ENCODE results near the gene COL4A2. TPM values are rescaled to one million over a fixed set of nuclear protein-coding genes. Genes with fewer than 3 reads are reported as not detected.

COL4A2 gene
- polyA plus RNA-seq, 1 experiment = 208 TPM

- DNase-seq (ENCODE audit: low read depth, low spot score) = no peak
- Histone ChIP-seq H3K27ac (ENCODE audit: low read depth, low read length) (no peak overlapping the region), H3K9me3 (ENCODE audit: control insufficient read depth, insufficient read depth, low read length) (no peaks in the 10 kb centered on the region), H3K4me3 (ENCODE audit: low read depth, low read length) (no peak overlapping the region), H3K27me3 (ENCODE audit: control insufficient read depth, insufficient read depth, low read length) (no peaks in the 10 kb centered on the region)
- ChIA-PET POLR2A (interaction anchor here (0.9 to 1.8 kb wide), 2 partner anchors 18 to 36 kb away, joined by 4 to 10 read pairs; no protein-coding TSS in a partner anchor), CTCF (interaction anchor here (1.2 to 1.3 kb wide), 2 partner anchors 19 to 36 kb away, joined by 3 read pairs; no protein-coding TSS in a partner anchor)
- TF ChIP-seq CTCF (IDR thresholded peaks at IDR 0.05; ENCODE audit: low read depth, low read length) = no peak
Measured at GRCh38 chr13:110283736-110284517, 23.2 kb upstream of the COL4A2 start.

DNA sequence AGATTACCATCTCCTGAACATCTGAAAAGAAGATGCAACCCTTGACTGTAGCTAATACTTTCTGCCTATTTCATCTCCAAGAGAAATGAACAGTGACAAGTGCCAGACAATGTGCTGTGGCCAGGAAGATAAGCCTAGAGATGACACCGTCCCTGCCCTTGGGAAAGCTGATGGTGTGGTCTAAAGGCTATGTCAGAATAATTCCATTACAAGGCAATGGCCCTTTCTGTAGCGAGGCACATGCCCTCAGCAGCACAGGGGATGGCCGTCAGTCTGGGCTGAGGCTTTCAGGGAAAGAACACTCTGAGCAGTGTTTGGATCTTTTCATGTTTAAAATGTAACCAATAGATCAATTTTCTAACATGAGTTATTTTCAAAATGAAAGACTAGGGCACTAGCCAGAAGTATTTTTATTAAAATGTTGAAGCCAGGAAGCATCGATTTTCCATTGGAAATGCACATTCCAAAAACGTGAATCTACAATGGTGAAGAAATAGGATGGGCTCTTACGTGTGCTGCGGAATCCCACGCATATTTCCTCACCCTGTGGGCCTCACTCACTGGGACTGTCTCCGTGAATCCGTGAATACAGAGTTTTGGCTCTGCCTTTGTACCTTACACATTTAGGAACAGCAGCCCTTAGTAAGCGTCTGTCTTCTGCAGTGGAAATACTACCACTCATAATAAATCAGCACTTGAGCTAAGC is 22.2 kb upstream of the COL4A2 start:
- ChIA-PET POLR2A (interaction anchor here (0.9 to 1.8 kb wide), 2 partner anchors 17 to 37 kb away, joined by 4 to 10 read pairs; no protein-coding TSS in a partner anchor), CTCF (interaction anchor here (1.2 to 1.3 kb wide), 2 partner anchors 18 to 37 kb away, joined by 3 read pairs; no protein-coding TSS in a partner anchor)
- Histone ChIP-seq H3K27ac (ENCODE audit: low read depth, low read length) (no peak overlapping the region), H3K4me3 (ENCODE audit: low read depth, low read length) (no peak overlapping the region), H3K27me3 (ENCODE audit: control insufficient read depth, insufficient read depth, low read length) (no peaks in the 10 kb centered on the region), H3K9me3 (ENCODE audit: control insufficient read depth, insufficient read depth, low read length) (no peaks in the 10 kb centered on the region; the same call in 1 of the 2 replicates)
- no peak for DNase-seq (ENCODE audit: low read depth, low spot score)
- TF ChIP-seq CTCF (IDR thresholded peaks at IDR 0.05; ENCODE audit: low read depth, low read length) = no peak

GRCh38 chr13:110285991-110286832 is 20.9 kb upstream of the COL4A2 start:
- TF ChIP-seq CTCF (IDR thresholded peaks at IDR 0.05; ENCODE audit: low read depth, low read length) = no peak
- no peak overlapping the region for H3K27ac ChIP-seq (ENCODE audit: low read depth, low read length)
- H3K27me3 ChIP-seq (ENCODE audit: control insufficient read depth, insufficient read depth, low read length) = no peaks in the 10 kb centered on the region
- ChIA-PET POLR2A (no interaction called here), CTCF (interaction anchor here (1.0 kb wide), 1 partner anchor 170 kb away, joined by 4 read pairs; no protein-coding TSS in a partner anchor)
- no peak overlapping the region for H3K4me3 ChIP-seq (ENCODE audit: low read depth, low read length)
- DNase-seq (ENCODE audit: low read depth, low spot score) = no peak
- no peaks in the 10 kb centered on the region; the same call in 1 of the 2 replicates for H3K9me3 ChIP-seq (ENCODE audit: control insufficient read depth, insufficient read depth, low read length)

DNA sequence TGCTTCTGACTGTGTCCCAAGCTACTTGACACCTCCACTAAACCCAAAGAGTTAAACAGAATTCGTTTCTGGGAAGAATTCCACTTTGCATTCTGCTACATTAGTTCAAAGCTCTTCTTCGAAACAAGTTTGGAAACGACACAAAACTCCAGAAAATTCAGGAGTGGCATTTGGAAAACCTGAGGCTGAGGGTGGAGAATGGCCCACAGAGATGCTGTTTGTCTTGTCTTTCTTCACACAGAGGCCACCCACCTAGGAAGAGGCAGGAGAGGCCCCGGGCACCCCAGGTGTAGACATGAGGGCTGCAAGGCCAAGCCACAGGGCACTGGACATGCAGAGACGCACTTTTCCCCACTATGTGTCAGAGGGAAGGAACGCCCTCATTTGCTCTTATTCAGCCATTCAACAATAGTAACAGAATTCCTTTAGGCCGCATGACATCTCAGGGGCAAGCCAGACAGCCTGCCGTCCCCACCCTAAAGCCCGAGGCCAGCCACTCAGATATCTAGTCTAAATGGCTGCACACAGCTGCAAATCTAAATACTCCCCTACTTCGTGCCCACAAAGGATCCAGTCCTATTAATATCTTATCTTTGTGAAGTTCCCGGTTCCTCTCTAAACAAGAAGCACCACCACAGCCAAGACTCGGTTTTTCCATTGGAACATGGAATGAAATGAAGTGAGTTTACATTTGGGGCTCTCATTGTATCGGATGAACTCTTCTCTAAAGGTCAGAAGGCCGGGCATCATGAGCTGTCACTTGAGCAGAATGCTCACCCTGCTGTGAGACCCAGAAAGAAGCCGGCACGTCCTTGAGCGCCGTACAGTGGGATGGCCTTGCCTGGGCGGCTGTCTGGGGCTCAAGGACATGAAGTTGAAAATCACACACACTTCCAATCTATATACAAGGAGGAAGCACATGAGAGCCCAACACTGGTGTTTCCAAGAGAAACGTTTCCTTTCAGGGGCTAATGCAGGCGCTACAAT is 20.0 kb upstream of the COL4A2 start:
- Histone ChIP-seq H3K27me3 (ENCODE audit: control insufficient read depth, insufficient read depth, low read length) (no peaks in the 10 kb centered on the region), H3K27ac (ENCODE audit: low read depth, low read length) (no peak overlapping the region), H3K9me3 (ENCODE audit: control insufficient read depth, insufficient read depth, low read length) (no peaks in the 10 kb centered on the region; the same call in 1 of the 2 replicates), H3K4me3 (ENCODE audit: low read depth, low read length) (no peak overlapping the region)
- ChIA-PET CTCF (interaction anchor here (1.0 kb wide), 1 partner anchor 169 kb away, joined by 4 read pairs; no protein-coding TSS in a partner anchor), POLR2A (no interaction called here)
- TF ChIP-seq CTCF (IDR thresholded peaks at IDR 0.05; ENCODE audit: low read depth, low read length) = no peak
- no peak for DNase-seq (ENCODE audit: low read depth, low spot score)
